Mammary epithelial cell (primary cell): ENCODE measurements around the gene CYTL1.

ENCODE experiments used
- EZH2 ChIP-seq: IDR thresholded peaks from 2 replicates; pipeline ENCODE4 v1.6.1; 2012; ENCODE audit warnings: low read length, inconsistent platforms, borderline replicate concordance
- TF ChIP-seq, protein P1 (sequence below), 2 donors: IDR thresholded peaks in 1 of 2; conservative IDR thresholded peaks in 1 of 2; 2 replicates each; pipeline ENCODE4 v1.5.1; 2011 to 2012; ENCODE audit warnings: inconsistent platforms in 2 of 2, low read length in 2 of 2, mild to moderate bottlenecking in 2 of 2, control low read depth in 1 of 2, low read depth in 1 of 2; ENCODE audit not compliant: insufficient read depth in 1 of 2; ENCODE audit errors: extremely low read depth in 1 of 2

DNA sequence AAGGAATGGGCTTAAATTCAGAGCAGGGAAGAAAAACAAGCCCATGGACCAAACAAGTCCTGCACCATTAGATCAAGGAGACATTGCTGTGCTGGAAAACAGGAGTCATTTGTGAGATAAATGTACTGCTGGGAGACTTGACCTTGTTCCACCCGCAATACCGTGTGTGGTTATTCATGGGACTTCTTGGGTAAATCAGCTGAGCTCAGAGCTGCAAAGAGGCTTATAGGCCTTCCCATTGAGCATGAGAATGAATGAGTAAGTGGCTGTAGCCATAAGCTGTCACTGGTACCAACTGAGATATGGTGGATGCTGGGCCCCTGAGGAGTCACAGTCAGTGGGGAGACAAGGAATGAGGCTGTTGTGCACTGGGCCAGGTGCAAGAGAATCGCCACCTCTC, 2.3 kb upstream of the CYTL1 start:
- TF ChIP-seq, protein P1, sequence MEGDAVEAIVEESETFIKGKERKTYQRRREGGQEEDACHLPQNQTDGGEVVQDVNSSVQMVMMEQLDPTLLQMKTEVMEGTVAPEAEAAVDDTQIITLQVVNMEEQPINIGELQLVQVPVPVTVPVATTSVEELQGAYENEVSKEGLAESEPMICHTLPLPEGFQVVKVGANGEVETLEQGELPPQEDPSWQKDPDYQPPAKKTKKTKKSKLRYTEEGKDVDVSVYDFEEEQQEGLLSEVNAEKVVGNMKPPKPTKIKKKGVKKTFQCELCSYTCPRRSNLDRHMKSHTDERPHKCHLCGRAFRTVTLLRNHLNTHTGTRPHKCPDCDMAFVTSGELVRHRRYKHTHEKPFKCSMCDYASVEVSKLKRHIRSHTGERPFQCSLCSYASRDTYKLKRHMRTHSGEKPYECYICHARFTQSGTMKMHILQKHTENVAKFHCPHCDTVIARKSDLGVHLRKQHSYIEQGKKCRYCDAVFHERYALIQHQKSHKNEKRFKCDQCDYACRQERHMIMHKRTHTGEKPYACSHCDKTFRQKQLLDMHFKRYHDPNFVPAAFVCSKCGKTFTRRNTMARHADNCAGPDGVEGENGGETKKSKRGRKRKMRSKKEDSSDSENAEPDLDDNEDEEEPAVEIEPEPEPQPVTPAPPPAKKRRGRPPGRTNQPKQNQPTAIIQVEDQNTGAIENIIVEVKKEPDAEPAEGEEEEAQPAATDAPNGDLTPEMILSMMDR (conservative IDR thresholded peaks at IDR 0.05 in 1 of 2, IDR thresholded peaks at IDR 0.05 in 1 of 2; ENCODE audit: extremely low read depth in 1 of 2, insufficient read depth in 1 of 2, low read depth in 1 of 2, low read length in 2 of 2) = no peak
- TF ChIP-seq EZH2 = no peak
